Measurements from ENCODE around the gene IMP3. TPM values are rescaled to one million over a fixed set of nuclear protein-coding genes. Genes with fewer than 3 reads are reported as not detected.

The IMP3 gene
- total RNA-seq, 4 donors from 2014 or later: 32.9 to 171 (median 68.5) TPM

DNA sequence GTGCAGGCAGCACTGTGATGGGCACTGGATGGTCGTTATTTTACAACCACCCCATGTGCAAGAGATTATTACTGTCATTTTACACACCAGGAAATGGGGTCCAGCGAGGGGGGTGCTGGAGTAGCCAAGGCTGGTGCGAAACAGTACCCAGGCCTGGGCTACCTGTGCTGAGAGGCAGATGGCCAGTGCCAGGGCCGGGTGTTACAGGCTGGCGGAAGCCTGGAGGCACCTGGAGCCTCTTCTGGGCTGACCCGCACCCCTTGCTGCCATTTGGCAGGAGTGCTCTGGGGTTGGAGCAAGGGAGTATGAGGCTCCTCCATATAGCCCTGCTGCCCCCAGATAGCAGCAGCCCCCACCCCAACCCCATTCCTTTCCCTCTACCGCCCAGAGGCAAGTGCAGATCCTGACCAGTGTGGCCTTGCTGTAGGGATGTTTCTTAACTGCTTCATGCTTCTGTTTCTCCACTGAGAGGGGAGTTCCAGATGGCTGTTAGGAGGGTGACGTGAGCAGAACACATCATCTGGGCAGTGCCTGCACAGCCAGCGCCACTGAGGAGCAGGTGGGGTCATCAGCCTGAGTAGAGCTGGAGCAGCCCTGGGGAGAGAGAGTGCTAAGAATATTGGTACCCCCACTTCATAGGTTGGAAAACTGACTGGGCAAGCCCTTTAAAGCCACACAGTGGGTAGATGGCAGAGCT, 22.9 kb upstream of the IMP3 start:
- Histone ChIP-seq H3K4me3 (no peak overlapping the region), H3K4me1 (peaks cover 10 to 32% of the 10 kb centered on the region in 2 donors), H3K27me3 (no peaks in the 10 kb centered on the region), H3K27ac (peak overlapping the region; percentile 83 to 92), H3K9me3 (no peaks in the 10 kb centered on the region), H3K36me3 (no peaks in the 10 kb centered on the region)
- intact Hi-C loops (cut with DNase I; ENCODE audit: low total_unique reads): no loop called here
- TF ChIP-seq CTCF (IDR thresholded peaks at IDR 0.05): no peak
- no peak for TF ChIP-seq POLR2A (IDR thresholded peaks at IDR 0.05)
- DNase-seq: no peak

DNA sequence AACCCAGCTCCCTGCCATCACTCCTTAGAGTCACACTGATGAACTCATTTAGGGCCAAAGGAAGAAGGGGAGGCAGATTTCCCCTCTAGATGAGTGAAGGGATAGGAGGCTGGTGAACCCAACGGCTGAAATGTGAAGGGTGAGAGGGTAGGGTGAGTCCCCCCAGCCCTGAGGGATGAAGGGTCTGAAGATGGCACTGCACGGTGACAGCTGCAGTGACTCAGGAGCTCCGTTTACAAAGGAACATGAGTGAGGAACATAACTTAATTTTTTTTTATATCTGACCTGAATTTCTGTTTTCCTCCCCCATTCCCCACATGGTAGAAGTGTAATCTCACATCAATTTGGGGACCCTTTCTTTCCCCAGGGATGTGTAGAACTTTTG, 21.7 kb upstream of the IMP3 start:
- H3K27me3 ChIP-seq: no peaks in the 10 kb centered on the region
- intact Hi-C loops (cut with DNase I; ENCODE audit: low total_unique reads): no loop called here
- TF ChIP-seq POLR2A (IDR thresholded peaks at IDR 0.05): no peak
- TF ChIP-seq CTCF (IDR thresholded peaks at IDR 0.05): no peak
- H3K4me3 ChIP-seq: no peak overlapping the region
- no peaks in the 10 kb centered on the region for H3K36me3 ChIP-seq
- no peak for DNase-seq
- H3K4me1 ChIP-seq: peaks cover 9 to 28% of the 10 kb centered on the region in 2 donors
- peak overlapping the region; percentile 83 to 92 for H3K27ac ChIP-seq
- H3K9me3 ChIP-seq: no peaks in the 10 kb centered on the region

DNA sequence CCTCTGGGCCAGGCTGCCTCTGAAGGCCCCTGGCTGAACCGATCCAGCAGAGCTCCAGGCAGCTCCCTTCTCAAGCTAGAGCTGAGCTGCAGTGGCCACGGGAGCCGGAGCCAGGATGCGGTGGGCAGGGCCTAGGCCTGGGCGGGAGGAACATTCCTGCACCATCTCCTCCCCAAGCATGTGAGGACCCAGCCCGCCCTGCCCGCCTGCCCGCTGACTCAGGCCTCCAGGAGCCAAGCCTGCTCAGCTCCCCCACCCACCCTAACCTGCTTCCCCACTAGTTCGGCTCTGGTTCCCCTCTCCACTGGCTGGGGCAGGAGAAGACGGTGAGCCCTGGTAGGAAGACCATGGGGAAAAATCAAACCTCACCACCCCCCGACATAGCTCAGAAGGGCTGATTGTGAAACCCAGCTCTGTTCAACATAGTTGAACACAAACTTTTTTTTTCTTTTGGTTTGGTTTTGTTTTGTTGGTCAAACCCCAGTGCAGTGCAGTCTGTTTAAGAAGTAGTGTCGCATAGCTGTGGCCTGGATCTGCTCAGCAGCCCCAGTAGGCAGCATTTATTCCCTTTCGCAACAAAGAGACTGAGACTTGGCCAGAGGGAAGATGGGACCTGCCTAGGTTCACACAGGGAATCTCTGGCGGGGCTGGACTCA, 21.2 kb upstream of the IMP3 start:
- H3K27me3 ChIP-seq: no peaks in the 10 kb centered on the region
- TF ChIP-seq CTCF (IDR thresholded peaks at IDR 0.05) (no peak), POLR2A (IDR thresholded peaks at IDR 0.05) (peak in 1 of 2 donors; percentile 46)
- H3K36me3 ChIP-seq: no peaks in the 10 kb centered on the region
- peak overlapping the region; percentile 83 to 92 for H3K27ac ChIP-seq
- peaks cover 7 to 28% of the 10 kb centered on the region in 2 donors for H3K4me1 ChIP-seq
- peak; percentile 93 for DNase-seq
- intact Hi-C loops (cut with DNase I; ENCODE audit: low total_unique reads): no loop called here
- peak overlapping the region in 1 of 2 donors; percentile 1 for H3K4me3 ChIP-seq
- H3K9me3 ChIP-seq: no peaks in the 10 kb centered on the region

DNA sequence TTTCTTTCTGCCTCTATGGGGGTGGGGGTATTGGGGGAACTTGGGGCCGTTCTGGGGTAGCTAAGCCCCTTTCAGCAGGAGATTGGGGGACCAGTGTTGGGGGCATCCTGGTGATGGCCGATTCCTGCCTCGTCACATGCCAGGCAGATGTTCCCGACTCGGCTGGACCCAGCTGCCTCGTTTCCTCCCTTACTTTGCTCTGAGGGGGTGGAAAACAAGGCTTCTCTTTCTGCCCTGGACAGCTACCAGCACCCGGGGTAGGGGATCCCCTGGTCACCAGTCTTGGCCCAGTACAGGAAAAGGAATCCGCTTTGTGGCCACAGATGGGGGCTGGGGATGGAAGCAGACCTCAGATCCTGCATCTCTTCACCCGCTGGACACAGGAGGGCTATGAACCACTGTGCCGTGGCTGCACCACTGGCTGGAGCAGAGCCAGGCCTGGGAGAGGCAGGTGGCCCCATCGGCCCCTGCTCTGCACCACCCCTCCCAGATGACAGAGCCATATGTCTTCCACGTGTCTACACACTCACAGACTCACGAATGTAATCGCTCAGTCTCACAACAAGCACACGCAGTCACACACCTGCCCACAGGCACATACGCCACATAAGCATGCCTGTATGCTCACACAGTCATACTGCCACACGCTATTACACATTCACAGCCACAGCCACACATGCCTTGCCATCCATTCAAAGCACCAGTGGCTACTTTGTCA, 20.1 kb upstream of the IMP3 start:
- no peaks in the 10 kb centered on the region for H3K36me3 ChIP-seq

More for the DNA sequence above, 20.1 kb upstream of the IMP3 start:
- Histone ChIP-seq H3K27me3 (no peaks in the 10 kb centered on the region), H3K4me1 (peaks cover 7 to 34% of the 10 kb centered on the region in 2 donors), H3K27ac (peak overlapping the region; percentile 83 to 92), H3K4me3 (no peak overlapping the region), H3K9me3 (no peaks in the 10 kb centered on the region)
- DNase-seq: no peak
- no peak for TF ChIP-seq CTCF (IDR thresholded peaks at IDR 0.05)
- TF ChIP-seq POLR2A (IDR thresholded peaks at IDR 0.05): no peak
- intact Hi-C loops (cut with DNase I; ENCODE audit: low total_unique reads): no loop called here

Measured in uterus (tissue), 4 donors.